ENCODE data around the gene PIP5K1B. TPM values are rescaled to one million over a fixed set of nuclear protein-coding genes. Genes with fewer than 3 reads are reported as not detected.
A peak's percentile ranks its signal among the peaks of the same experiment; 100 is the strongest.

PIP5K1B gene
- total and polyA plus RNA-seq, 2 of the 13 experiments (the other 11 are each of a cell fraction or from before 2014, with no cell fraction given), result 15.8 to 17.5 TPM

DNA sequence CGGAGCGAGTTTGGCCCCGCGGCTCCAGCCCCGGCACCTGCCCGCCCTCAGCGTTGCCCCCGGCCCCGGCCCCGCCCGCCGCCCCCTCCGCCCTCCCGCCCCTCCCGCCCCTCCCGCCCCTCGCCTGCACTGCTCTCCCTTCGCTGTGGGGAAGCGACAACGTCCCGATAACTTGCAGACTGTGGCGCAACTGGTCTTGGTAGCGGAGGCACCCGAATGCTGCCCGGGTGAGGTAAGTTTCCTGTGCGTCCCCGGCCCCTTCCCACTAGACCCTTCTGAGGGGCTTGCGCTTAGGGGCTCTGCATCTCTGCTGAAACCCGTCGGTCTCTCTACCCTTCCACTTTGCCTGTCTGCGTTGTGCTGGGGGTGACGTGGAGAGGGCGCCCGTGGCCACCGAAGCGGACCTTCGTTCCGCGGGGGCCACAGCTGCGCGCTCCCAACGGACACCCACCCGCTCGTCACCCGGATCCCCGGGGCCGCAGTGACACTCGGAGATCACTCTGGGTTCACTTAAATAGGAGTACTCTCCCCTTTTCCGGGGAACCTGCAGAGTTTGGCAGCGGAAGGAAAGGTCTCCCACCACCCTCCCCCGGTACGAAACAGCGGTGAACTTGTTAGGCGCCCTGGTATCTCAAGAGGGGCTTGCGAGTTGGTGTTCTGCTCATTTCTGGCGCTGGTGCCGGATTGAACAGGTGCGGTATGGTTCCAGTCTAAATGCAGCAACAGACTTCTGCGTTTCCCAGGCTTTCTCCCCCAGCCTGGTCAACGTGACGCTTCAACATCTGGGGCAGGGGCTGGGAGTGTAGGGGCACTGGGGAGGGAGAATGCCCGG is 707 bp downstream of the PIP5K1B start (continued):
- TF ChIP-seq, protein P1, sequence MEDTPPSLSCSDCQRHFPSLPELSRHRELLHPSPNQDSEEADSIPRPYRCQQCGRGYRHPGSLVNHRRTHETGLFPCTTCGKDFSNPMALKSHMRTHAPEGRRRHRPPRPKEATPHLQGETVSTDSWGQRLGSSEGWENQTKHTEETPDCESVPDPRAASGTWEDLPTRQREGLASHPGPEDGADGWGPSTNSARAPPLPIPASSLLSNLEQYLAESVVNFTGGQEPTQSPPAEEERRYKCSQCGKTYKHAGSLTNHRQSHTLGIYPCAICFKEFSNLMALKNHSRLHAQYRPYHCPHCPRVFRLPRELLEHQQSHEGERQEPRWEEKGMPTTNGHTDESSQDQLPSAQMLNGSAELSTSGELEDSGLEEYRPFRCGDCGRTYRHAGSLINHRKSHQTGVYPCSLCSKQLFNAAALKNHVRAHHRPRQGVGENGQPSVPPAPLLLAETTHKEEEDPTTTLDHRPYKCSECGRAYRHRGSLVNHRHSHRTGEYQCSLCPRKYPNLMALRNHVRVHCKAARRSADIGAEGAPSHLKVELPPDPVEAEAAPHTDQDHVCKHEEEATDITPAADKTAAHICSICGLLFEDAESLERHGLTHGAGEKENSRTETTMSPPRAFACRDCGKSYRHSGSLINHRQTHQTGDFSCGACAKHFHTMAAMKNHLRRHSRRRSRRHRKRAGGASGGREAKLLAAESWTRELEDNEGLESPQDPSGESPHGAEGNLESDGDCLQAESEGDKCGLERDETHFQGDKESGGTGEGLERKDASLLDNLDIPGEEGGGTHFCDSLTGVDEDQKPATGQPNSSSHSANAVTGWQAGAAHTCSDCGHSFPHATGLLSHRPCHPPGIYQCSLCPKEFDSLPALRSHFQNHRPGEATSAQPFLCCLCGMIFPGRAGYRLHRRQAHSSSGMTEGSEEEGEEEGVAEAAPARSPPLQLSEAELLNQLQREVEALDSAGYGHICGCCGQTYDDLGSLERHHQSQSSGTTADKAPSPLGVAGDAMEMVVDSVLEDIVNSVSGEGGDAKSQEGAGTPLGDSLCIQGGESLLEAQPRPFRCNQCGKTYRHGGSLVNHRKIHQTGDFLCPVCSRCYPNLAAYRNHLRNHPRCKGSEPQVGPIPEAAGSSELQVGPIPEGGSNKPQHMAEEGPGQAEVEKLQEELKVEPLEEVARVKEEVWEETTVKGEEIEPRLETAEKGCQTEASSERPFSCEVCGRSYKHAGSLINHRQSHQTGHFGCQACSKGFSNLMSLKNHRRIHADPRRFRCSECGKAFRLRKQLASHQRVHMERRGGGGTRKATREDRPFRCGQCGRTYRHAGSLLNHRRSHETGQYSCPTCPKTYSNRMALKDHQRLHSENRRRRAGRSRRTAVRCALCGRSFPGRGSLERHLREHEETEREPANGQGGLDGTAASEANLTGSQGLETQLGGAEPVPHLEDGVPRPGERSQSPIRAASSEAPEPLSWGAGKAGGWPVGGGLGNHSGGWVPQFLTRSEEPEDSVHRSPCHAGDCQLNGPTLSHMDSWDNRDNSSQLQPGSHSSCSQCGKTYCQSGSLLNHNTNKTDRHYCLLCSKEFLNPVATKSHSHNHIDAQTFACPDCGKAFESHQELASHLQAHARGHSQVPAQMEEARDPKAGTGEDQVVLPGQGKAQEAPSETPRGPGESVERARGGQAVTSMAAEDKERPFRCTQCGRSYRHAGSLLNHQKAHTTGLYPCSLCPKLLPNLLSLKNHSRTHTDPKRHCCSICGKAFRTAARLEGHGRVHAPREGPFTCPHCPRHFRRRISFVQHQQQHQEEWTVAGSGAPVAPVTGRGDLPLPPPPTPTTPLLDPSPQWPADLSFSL (CRISPR knock-in tag; IDR thresholded peaks at IDR 0.05), result no peak
- TF ChIP-seq SMAD3 (CRISPR knock-in tag; IDR thresholded peaks at IDR 0.05) (no peak; the same call in 1 of the 2 replicates), PHF8 (CRISPR knock-in tag; IDR thresholded peaks at IDR 0.05) (peak; percentile 58), RELA (CRISPR knock-in tag; IDR thresholded peaks at IDR 0.05) (no peak), HNRNPLL (IDR thresholded peaks at IDR 0.05; ENCODE audit: low read depth, low read length, poor library complexity, severe bottlenecking) (peak; percentile 17), ZNF251 (CRISPR knock-in tag; IDR thresholded peaks at IDR 0.05) (no peak), SALL1 (CRISPR knock-in tag; IDR thresholded peaks at IDR 0.05) (peak; percentile 45; the same call in 1 of the 2 replicates), ZNF331 (CRISPR knock-in tag; IDR thresholded peaks at IDR 0.05) (no peak), SSRP1 (CRISPR knock-in tag; IDR thresholded peaks at IDR 0.05) (no peak), ZBTB38 (CRISPR knock-in tag; IDR thresholded peaks at IDR 0.05) (no peak), AGO1 (IDR thresholded peaks at IDR 0.05; ENCODE audit: low read depth, low read length, poor library complexity, severe bottlenecking) (no peak), PRPF4 (IDR thresholded peaks at IDR 0.05; ENCODE audit: low read depth, low read length, poor library complexity, severe bottlenecking) (no peak), U2AF1 (optimal IDR thresholded peaks at IDR 0.05; ENCODE audit: low read depth, low read length) (no peak), ARNT2 (CRISPR knock-in tag; IDR thresholded peaks at IDR 0.05; ENCODE audit: low read depth) (no peak), MXI1 (IDR thresholded peaks at IDR 0.05; ENCODE audit: borderline replicate concordance, low read depth, low read length) (no peak), GPBP1L1 (CRISPR knock-in tag; IDR thresholded peaks at IDR 0.05) (no peak), DNMT3B (CRISPR knock-in tag; conservative IDR thresholded peaks at IDR 0.05) (no peak), KLF6 (CRISPR knock-in tag; IDR thresholded peaks at IDR 0.05) (no peak), ZBED4 (CRISPR knock-in tag; IDR thresholded peaks at IDR 0.05; ENCODE audit: borderline replicate concordance) (no peak)
